Measurements from ENCODE around the gene LPAR3. TPM values are rescaled to one million over a fixed set of nuclear protein-coding genes. Genes with fewer than 3 reads are reported as not detected.

The LPAR3 gene
- total and polyA plus RNA-seq, 2 of the 4 experiments (the other 2 are of a cell fraction): 0.09 to 0.18 TPM

GRCh38 chr1:84930329-84930728, 37.3 kb upstream of the LPAR3 start:
- intact Hi-C loops (cut with micrococcal nuclease): loop anchor here (10.0 kb wide), 1 partner anchor 306 kb away; no protein-coding TSS in a partner anchor
- CTCF ChIA-PET: interaction anchor here (0.6 kb wide), 2 partner anchors 13 to 15 kb away, joined by 3 read pairs; no protein-coding TSS in a partner anchor

More at GRCh38 chr1:84930329-84930728, 37.3 kb upstream of the LPAR3 start:
- Histone ChIP-seq H2BK15ac (ENCODE audit: low read depth, low read length) (no peak overlapping the region), H2BK120ac (ENCODE audit: low read depth, low read length) (no peak overlapping the region), H4K91ac (ENCODE audit: insufficient read depth, low read depth, low read length) (no peak overlapping the region), H2AK9ac (replicated peaks; ENCODE audit: low read depth, low read length, poor library complexity) (no peak overlapping the region), H2BK5ac (ENCODE audit: low read depth, low read length, poor library complexity, severe bottlenecking) (no peak overlapping the region), H3K18ac (ENCODE audit: low read depth, low read length) (no peak overlapping the region), H3K4me1 (ENCODE audit: control insufficient read depth, insufficient read depth, low read length) (no peaks in the 10 kb centered on the region), H2AK5ac (ENCODE audit: low read depth, low read length) (no peak overlapping the region), H2AFZ (replicated peaks; ENCODE audit: low read length, poor library complexity) (no peak overlapping the region), H2BK20ac (ENCODE audit: low read depth, low read length) (no peak overlapping the region), H3K4me2 (ENCODE audit: low read depth, low read length) (no peak overlapping the region), H3K4me3 (ENCODE audit: insufficient read depth, low read depth, low read length) (no peak overlapping the region), H3K4ac (ENCODE audit: low read depth, low read length) (no peak overlapping the region), H4K5ac (ENCODE audit: low read depth, low read length) (no peak overlapping the region), H3K9me3 (ENCODE audit: control insufficient read depth, insufficient read depth, low read length) (no peaks in the 10 kb centered on the region), H3K27ac (ENCODE audit: insufficient read depth, low read length) (no peak overlapping the region), H3K27me3 (ENCODE audit: control insufficient read depth, insufficient read depth, low read length) (peaks cover 42% of the 10 kb centered on the region), H3K9ac (ENCODE audit: low read depth, low read length) (no peak overlapping the region), H3K36me3 (ENCODE audit: control insufficient read depth, insufficient read depth, low read length) (no peaks in the 10 kb centered on the region), H4K20me1 (ENCODE audit: insufficient read depth, low read length) (no peaks in the 10 kb centered on the region), H3K9me1 (ENCODE audit: insufficient read depth, low read length) (no peaks in the 10 kb centered on the region), H4K8ac (ENCODE audit: low read depth in 2 of 2, low read length in 2 of 2) (no peak overlapping the region), H3K14ac (replicated peaks; ENCODE audit: low read depth, low read length) (no peak overlapping the region), H3K23ac (ENCODE audit: low read depth, low read length) (no peak overlapping the region), H3K56ac (ENCODE audit: extremely low read depth, insufficient read depth, low read length) (no peak overlapping the region), H3K79me1 (ENCODE audit: low read depth in 1 of 2, low read length in 2 of 2) (no peaks in the 10 kb centered on the region)
- WGBS, 2 experiments (ENCODE audit: extremely low coverage in 2 of 2, insufficient read length in 1 of 2): 100% methylated on average over 1 of the region's 4 CpGs; no CpG with 5 or more reads in 1 of the 2 experiments
- DNase-seq: no peak
- POLR2A ChIA-PET (ENCODE audit: unreplicated experiment): no interaction called here
- BruUV-seq (replicated peaks): no TSS peak
- TF ChIP-seq CTCF (conservative IDR thresholded peaks at IDR 0.05; ENCODE audit: low read depth, low read length) (no peak), FOS (IDR thresholded peaks at IDR 0.05; ENCODE audit: low read depth, low read length) (no peak), RAD21 (IDR thresholded peaks at IDR 0.05; ENCODE audit: low read length) (no peak)
- in situ Hi-C loops (cut with MboI; ENCODE audit: low sequenced_read_pairs) (loop anchor here (10.0 to 25.0 kb wide), 2 partner anchors 318 to 466 kb away; no protein-coding TSS in a partner anchor), dilution Hi-C loops (cut with HindIII; ENCODE audit: low sequenced_read_pairs, unreplicated experiment) (no loop called here)
- no peak for ATAC-seq (ENCODE audit: low read depth)

All from IMR-90 (cell line).